SU-DHL-6 (cell line): ENCODE measurements around the gene CLCN4.

Experiments
- EZH2phosphoT487 ChIP-seq: fragments of 200-600 bp; sonication (generic), shearing (Covaris generic); conservative IDR thresholded peaks from 2 replicates; pipeline ENCODE4 v1.6.1; 2018; ENCODE audit warnings: mild to moderate bottlenecking, antibody characterized with exemption, low read length, moderate library complexity, mixed read lengths
- TF ChIP-seq, protein P1 (sequence below): fragments of 200-600 bp; sonication (generic); IDR thresholded peaks from one replicate; pipeline ENCODE4 v1.5.1; 2017; ENCODE audit warnings: antibody characterized with exemption, mild to moderate bottlenecking, low read length, moderate library complexity; ENCODE audit not compliant: insufficient read depth, poor library complexity, severe bottlenecking

- TF ChIP-seq, protein P1, sequence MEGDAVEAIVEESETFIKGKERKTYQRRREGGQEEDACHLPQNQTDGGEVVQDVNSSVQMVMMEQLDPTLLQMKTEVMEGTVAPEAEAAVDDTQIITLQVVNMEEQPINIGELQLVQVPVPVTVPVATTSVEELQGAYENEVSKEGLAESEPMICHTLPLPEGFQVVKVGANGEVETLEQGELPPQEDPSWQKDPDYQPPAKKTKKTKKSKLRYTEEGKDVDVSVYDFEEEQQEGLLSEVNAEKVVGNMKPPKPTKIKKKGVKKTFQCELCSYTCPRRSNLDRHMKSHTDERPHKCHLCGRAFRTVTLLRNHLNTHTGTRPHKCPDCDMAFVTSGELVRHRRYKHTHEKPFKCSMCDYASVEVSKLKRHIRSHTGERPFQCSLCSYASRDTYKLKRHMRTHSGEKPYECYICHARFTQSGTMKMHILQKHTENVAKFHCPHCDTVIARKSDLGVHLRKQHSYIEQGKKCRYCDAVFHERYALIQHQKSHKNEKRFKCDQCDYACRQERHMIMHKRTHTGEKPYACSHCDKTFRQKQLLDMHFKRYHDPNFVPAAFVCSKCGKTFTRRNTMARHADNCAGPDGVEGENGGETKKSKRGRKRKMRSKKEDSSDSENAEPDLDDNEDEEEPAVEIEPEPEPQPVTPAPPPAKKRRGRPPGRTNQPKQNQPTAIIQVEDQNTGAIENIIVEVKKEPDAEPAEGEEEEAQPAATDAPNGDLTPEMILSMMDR, result no peak
- TF ChIP-seq EZH2phosphoT487, result no peak
Observed at GRCh38 chrX:10174810-10175209, 18.0 kb downstream of the CLCN4 start.
